SHP77 treated with DMSO at 0.1 percent for 48 hours (cell line): Measurements from ENCODE around the gene SHC4.
A peak's percentile ranks its signal among the peaks of the same experiment; 100 is the strongest.
"Not testable (repeated sequence)": the region's sequence is repeated elsewhere in the genome, so short reads cannot be mapped to it uniquely, and the experiment has no call there.

Source experiments
- DNase-seq: peaks from one replicate; lab custom pipeline; 2025; lab: John Stamatoyannopoulos, UW

The SHC4 gene

GRCh38 chr15:48883699-48884098 is 80.0 kb downstream of the SHC4 start:
- no peak for DNase-seq

GRCh38 chr15:48880070-48880634 is 83.6 kb downstream of the SHC4 start:
- DNase-seq: no peak

- peak; percentile 83 for DNase-seq
These were observed 85.8 kb downstream of the SHC4 start, which contains the start of gene EID1 for GRCh38 chr15:48877630-48878595. Gene EID1, plus strand, starts transcription at chr15:48878134. Its CDS starts 43 bp downstream, at chr15:48878177.

- no peak for DNase-seq
These were observed 87.7 kb downstream of the SHC4 start for GRCh38 chr15:48876057-48876456.

- DNase-seq: no peak
These were observed 88.3 kb downstream of the SHC4 start for GRCh38 chr15:48875241-48875960.

- no peak for DNase-seq
These were observed 91.1 kb downstream of the SHC4 start for GRCh38 chr15:48872632-48873031.

GRCh38 chr15:48871542-48871941 is 92.2 kb downstream of the SHC4 start:
- no peak for DNase-seq

GRCh38 chr15:48869966-48870365 is 93.8 kb downstream of the SHC4 start:
- DNase-seq: no peak

GRCh38 chr15:48868536-48868935 is 95.2 kb downstream of the SHC4 start:
- DNase-seq: no peak

- no peak for DNase-seq
These were observed 95.7 kb downstream of the SHC4 start for GRCh38 chr15:48868023-48868422.

GRCh38 chr15:48866141-48866563 is 97.6 kb downstream of the SHC4 start:
- DNase-seq: no peak

GRCh38 chr15:48865370-48866079 is 98.2 kb downstream of the SHC4 start:
- DNase-seq: no peak

- DNase-seq: no peak
These were observed 101.0 kb downstream of the SHC4 start for GRCh38 chr15:48862705-48863104.

- peak; percentile 47 for DNase-seq
These were observed 101.8 kb downstream of the SHC4 start for GRCh38 chr15:48861813-48862431.

GRCh38 chr15:48859426-48859825 is 104.3 kb downstream of the SHC4 start:
- no peak for DNase-seq

- DNase-seq: no peak
These were observed 105.3 kb downstream of the SHC4 start for GRCh38 chr15:48858401-48858800.

GRCh38 chr15:48856942-48857341 is 106.8 kb downstream of the SHC4 start:
- DNase-seq: no peak

- DNase-seq: peak; percentile 22
These were observed 107.9 kb downstream of the SHC4 start for GRCh38 chr15:48855501-48856440.

GRCh38 chr15:48854434-48854833 is 109.3 kb downstream of the SHC4 start:
- DNase-seq: not testable (repeated sequence)

GRCh38 chr15:48851956-48852355 is 111.8 kb downstream of the SHC4 start:
- DNase-seq: no peak
